Measurements from ENCODE around the gene TTC9B. TPM values are rescaled to one million over a fixed set of nuclear protein-coding genes. Genes with fewer than 3 reads are reported as not detected.

TTC9B gene
- total and polyA plus RNA-seq, 2 of the 4 experiments (the other 2 are of a cell fraction): not detected

DNA sequence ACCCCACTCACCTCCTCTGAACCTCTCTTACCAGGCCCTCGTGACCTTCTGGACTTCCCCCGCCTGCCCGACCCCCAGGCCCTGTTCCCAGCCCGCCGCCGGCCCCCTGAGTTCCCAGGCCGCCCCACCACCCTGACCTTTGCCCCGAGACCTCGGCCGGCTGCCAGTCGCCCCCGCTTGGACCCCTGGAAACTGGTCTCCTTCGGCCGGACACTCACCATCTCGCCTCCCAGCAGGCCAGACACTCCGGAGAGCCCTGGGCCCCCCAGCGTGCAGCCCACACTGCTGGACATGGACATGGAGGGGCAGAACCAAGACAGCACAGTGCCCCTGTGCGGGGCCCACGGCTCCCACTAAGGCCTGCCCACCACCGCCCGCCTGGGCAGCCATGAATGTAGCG, 3.2 kb downstream of the TTC9B start:
- Histone ChIP-seq H3K18ac (ENCODE audit: low read depth, low read length) (no peak overlapping the region), H2BK5ac (ENCODE audit: low read depth, low read length, poor library complexity, severe bottlenecking) (no peak overlapping the region), H4K20me1 (ENCODE audit: insufficient read depth, low read length) (no peaks in the 10 kb centered on the region), H3K4me2 (ENCODE audit: low read depth, low read length) (no peak overlapping the region), H2BK15ac (ENCODE audit: low read depth, low read length) (no peak overlapping the region), H2AK5ac (ENCODE audit: low read depth, low read length) (no peak overlapping the region), H2AK9ac (replicated peaks; ENCODE audit: low read depth, low read length, poor library complexity) (no peak overlapping the region), H3K27ac (ENCODE audit: insufficient read depth, low read length) (no peak overlapping the region), H2BK120ac (ENCODE audit: low read depth, low read length) (no peak overlapping the region), H3K9me3 (ENCODE audit: control insufficient read depth, insufficient read depth, low read length) (no peaks in the 10 kb centered on the region), H3K4ac (ENCODE audit: low read depth, low read length) (no peak overlapping the region), H2AFZ (replicated peaks; ENCODE audit: low read length, poor library complexity) (no peak overlapping the region), H3K27me3 (ENCODE audit: control insufficient read depth, insufficient read depth, low read length) (peaks cover 15% of the 10 kb centered on the region), H4K91ac (ENCODE audit: insufficient read depth, low read depth, low read length) (no peak overlapping the region), H3K56ac (ENCODE audit: extremely low read depth, insufficient read depth, low read length) (no peak overlapping the region), H3K14ac (replicated peaks; ENCODE audit: low read depth, low read length) (no peak overlapping the region), H3K23ac (ENCODE audit: low read depth, low read length) (no peak overlapping the region), H3K36me3 (ENCODE audit: control insufficient read depth, insufficient read depth, low read length) (peaks cover 20% of the 10 kb centered on the region), H3K9me1 (ENCODE audit: insufficient read depth, low read length) (peaks cover 8% of the 10 kb centered on the region), H3K9ac (ENCODE audit: low read depth, low read length) (no peak overlapping the region), H3K79me1 (ENCODE audit: low read depth in 1 of 2, low read length in 2 of 2) (no peaks in the 10 kb centered on the region), H2BK20ac (ENCODE audit: low read depth, low read length) (no peak overlapping the region), H4K5ac (ENCODE audit: low read depth, low read length) (no peak overlapping the region), H4K8ac (ENCODE audit: low read depth in 2 of 2, low read length in 2 of 2) (no peak overlapping the region), H3K4me1 (ENCODE audit: control insufficient read depth, insufficient read depth, low read length) (no peaks in the 10 kb centered on the region), H3K4me3 (ENCODE audit: insufficient read depth, low read depth, low read length) (no peak overlapping the region)
- BruUV-seq (replicated peaks): no TSS peak
- in situ Hi-C loops (cut with MboI; ENCODE audit: low sequenced_read_pairs) (no loop called here), intact Hi-C loops (cut with micrococcal nuclease) (no loop called here), dilution Hi-C loops (cut with HindIII; ENCODE audit: low sequenced_read_pairs, unreplicated experiment) (no loop called here)
- DNase-seq: no peak
- 83% methylated on average over 15 of the region's 22 CpGs; no CpG with 5 or more reads in 1 of the 2 experiments for WGBS, 2 experiments (ENCODE audit: extremely low coverage in 2 of 2, insufficient read length in 1 of 2)
- no peak for TF ChIP-seq NFE2L2 (IDR thresholded peaks at IDR 0.05; ENCODE audit: low read depth, low read length)
- TF ChIP-seq MXI1 (IDR thresholded peaks at IDR 0.05; ENCODE audit: borderline replicate concordance, low read depth, low read length): no peak
- TF ChIP-seq, protein P1, sequence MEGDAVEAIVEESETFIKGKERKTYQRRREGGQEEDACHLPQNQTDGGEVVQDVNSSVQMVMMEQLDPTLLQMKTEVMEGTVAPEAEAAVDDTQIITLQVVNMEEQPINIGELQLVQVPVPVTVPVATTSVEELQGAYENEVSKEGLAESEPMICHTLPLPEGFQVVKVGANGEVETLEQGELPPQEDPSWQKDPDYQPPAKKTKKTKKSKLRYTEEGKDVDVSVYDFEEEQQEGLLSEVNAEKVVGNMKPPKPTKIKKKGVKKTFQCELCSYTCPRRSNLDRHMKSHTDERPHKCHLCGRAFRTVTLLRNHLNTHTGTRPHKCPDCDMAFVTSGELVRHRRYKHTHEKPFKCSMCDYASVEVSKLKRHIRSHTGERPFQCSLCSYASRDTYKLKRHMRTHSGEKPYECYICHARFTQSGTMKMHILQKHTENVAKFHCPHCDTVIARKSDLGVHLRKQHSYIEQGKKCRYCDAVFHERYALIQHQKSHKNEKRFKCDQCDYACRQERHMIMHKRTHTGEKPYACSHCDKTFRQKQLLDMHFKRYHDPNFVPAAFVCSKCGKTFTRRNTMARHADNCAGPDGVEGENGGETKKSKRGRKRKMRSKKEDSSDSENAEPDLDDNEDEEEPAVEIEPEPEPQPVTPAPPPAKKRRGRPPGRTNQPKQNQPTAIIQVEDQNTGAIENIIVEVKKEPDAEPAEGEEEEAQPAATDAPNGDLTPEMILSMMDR (conservative IDR thresholded peaks at IDR 0.05; ENCODE audit: low read depth, low read length): no peak
- no peak for TF ChIP-seq BHLHE40 (IDR thresholded peaks at IDR 0.05; ENCODE audit: low read depth, low read length)
- TF ChIP-seq FOS (IDR thresholded peaks at IDR 0.05; ENCODE audit: low read depth, low read length): no peak
- TF ChIP-seq, protein P2, sequence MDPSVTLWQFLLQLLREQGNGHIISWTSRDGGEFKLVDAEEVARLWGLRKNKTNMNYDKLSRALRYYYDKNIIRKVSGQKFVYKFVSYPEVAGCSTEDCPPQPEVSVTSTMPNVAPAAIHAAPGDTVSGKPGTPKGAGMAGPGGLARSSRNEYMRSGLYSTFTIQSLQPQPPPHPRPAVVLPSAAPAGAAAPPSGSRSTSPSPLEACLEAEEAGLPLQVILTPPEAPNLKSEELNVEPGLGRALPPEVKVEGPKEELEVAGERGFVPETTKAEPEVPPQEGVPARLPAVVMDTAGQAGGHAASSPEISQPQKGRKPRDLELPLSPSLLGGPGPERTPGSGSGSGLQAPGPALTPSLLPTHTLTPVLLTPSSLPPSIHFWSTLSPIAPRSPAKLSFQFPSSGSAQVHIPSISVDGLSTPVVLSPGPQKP (IDR thresholded peaks at IDR 0.05; ENCODE audit: borderline replicate concordance, low read depth, low read length): no peak
- no peak for TF ChIP-seq SMC3 (IDR thresholded peaks at IDR 0.05; ENCODE audit: low read depth, low read length)
- TF ChIP-seq RAD21 (IDR thresholded peaks at IDR 0.05; ENCODE audit: low read length): no peak
- no peak for TF ChIP-seq RCOR1 (IDR thresholded peaks at IDR 0.05; ENCODE audit: insufficient replicate concordance, low read length)
- ChIA-PET POLR2A (ENCODE audit: unreplicated experiment) (no interaction called here), CTCF (no interaction called here)
- no peak for ATAC-seq (ENCODE audit: low read depth)
